ENCODE results near the gene MT2A. TPM values are rescaled to one million over a fixed set of nuclear protein-coding genes. Genes with fewer than 3 reads are reported as not detected.
A peak's percentile ranks its signal among the peaks of the same experiment; 100 is the strongest.
"Not testable (repeated sequence)": the region's sequence is repeated elsewhere in the genome, so short reads cannot be mapped to it uniquely, and the experiment has no call there.

MT2A gene
- total RNA-seq, 4 donors from 2014 or later: 42.8 to 285 (median 54.6) TPM

DNA sequence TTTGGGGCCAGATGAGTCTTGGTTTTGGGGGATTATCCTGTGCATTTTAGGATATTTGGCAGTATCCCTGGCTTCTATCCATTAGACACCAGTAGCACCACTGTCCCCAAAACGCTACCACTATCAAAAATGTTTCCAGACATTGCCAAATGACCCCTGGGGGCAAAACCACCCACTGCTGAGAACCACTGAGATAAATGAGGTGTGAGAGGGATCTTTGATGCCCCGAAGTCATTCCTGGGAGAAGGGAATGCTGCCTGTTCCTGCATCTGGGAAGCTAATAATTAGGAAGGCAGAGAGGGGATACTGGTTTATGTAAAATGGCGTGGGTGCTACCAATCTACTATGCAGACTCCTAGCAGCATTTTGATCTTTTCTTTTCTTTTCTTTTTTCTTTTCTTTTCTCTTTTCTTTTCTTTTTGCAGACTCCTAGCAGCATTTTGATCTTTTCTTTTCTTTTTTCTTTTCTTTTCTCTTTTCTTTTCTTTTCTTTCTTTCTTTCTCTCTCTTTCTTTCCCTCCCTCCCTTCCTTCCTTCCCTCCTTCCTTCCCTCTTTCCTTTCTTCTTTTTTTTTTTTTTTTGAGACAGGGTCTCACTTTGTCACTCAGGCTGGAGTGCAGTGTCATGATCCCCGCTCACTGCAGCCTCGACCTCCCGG lies 27.9 kb upstream of the MT2A start:
- no peaks in the 10 kb centered on the region for H3K9me3 ChIP-seq
- WGBS, 2 donors: 86 to 90% methylated on average over 6 of the region's 6 CpGs
- no peak overlapping the region for H3K4me3 ChIP-seq (replicated peaks in 1 of 3)
- H3K4me1 ChIP-seq: no peaks in the 10 kb centered on the region
- no peak overlapping the region for H3K27ac ChIP-seq
- H3K27me3 ChIP-seq: no peaks in the 10 kb centered on the region
- intact Hi-C loops (cut with DNase I): no loop called here
- no peak for TF ChIP-seq POLR2A (IDR thresholded peaks at IDR 0.05)
- TF ChIP-seq, protein P1, sequence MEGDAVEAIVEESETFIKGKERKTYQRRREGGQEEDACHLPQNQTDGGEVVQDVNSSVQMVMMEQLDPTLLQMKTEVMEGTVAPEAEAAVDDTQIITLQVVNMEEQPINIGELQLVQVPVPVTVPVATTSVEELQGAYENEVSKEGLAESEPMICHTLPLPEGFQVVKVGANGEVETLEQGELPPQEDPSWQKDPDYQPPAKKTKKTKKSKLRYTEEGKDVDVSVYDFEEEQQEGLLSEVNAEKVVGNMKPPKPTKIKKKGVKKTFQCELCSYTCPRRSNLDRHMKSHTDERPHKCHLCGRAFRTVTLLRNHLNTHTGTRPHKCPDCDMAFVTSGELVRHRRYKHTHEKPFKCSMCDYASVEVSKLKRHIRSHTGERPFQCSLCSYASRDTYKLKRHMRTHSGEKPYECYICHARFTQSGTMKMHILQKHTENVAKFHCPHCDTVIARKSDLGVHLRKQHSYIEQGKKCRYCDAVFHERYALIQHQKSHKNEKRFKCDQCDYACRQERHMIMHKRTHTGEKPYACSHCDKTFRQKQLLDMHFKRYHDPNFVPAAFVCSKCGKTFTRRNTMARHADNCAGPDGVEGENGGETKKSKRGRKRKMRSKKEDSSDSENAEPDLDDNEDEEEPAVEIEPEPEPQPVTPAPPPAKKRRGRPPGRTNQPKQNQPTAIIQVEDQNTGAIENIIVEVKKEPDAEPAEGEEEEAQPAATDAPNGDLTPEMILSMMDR (IDR thresholded peaks at IDR 0.05): no peak
- H3K36me3 ChIP-seq: no peaks in the 10 kb centered on the region
- no peak for DNase-seq

DNA sequence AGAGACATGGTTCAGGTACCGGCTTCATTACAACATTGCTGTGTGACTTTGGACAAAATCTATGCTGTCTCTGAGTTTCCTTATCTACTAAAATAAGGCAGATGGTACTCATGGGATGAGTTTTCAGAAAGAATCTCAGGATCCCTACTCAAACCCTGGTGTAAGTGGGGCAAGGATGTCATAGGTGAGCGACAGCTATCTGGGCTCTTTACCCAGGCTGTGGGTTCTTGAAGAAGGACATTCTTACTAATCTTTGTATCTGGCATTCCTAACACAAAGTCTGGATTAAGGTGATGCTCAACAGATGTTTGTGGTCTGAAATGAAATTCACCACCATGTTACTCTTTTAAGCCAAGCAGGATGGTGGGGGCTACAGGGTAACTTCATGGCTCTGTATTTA lies 25.5 kb upstream of the MT2A start:
- H3K4me3 ChIP-seq (replicated peaks in 1 of 3); intact Hi-C loops (cut with DNase I); H3K27ac ChIP-seq; H3K9me3 ChIP-seq; DNase-seq; H3K4me1 ChIP-seq; H3K27me3 ChIP-seq; H3K36me3 ChIP-seq: not testable (repeated sequence)
- 93 to 97% methylated on average over 2 of the region's 2 CpGs for WGBS, 2 donors

DNA sequence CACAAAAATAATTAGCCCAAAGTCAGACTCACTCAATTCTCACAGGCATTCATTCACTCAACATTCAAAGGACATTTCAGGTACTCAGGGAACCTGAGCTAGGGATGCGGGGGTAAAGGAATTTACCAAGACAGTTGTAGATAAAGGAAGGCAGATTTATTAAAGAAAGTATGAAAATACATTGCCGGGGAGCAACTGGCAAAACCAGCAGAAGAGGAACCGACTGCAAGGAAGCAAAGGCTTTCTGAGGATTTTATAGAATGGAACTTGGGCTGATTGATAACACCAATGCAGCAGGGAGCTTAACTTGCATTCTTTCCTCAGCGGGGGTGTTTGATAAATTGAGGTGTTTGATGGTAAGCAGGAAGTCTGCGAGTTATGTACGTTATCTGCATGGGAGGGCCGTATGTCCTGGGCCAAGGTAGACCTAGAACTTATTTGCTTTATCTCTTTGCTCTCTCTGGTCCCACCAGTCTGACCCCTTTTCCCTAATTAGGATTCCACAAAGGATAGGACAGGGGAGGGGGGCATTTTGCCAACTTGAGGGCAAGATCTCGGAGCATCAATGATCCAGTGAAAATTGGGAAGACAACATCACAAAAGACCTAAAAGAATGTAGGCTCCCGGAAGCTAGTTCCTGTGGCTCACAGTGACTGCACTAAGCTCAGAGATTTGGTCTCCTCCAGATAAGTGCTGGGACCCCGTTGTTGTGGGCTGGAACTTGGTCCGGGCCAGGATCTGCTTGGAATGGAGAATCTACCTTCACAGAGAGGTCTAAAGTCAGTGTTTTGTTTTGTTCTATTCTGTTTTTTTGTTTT lies 24.8 kb upstream of the MT2A start:
- Histone ChIP-seq H3K9me3 (no peaks in the 10 kb centered on the region), H3K27me3 (no peaks in the 10 kb centered on the region), H3K4me3 (replicated peaks in 1 of 3) (no peak overlapping the region), H3K36me3 (no peaks in the 10 kb centered on the region), H3K27ac (no peak overlapping the region), H3K4me1 (no peaks in the 10 kb centered on the region)
- 71 to 72% methylated on average over 11 of the region's 11 CpGs for WGBS, 2 donors
- DNase-seq: no peak
- TF ChIP-seq POLR2A (IDR thresholded peaks at IDR 0.05): no peak
- TF ChIP-seq, protein P1 (IDR thresholded peaks at IDR 0.05): no peak
- intact Hi-C loops (cut with DNase I): no loop called here

DNA sequence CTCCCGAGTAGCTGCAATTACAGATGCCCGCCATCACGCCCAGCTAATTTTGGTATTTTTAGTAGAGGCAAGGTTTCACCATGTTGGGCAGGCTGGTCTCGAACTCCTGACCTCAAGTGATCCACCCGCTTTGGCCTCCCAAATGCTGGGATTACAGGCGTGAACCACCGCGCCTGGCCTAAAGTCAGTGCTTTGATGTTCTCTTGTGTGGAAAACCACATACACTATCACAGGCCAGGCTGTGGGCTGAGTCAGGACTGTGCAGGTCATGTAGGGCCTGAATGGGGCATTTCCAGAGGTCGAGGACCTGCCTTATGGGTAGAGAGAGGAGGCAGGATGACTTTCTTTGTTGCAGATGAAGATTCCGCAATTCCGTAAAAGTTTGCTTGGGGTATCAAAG lies 24.1 kb upstream of the MT2A start:
- no peak overlapping the region for H3K27ac ChIP-seq
- no peaks in the 10 kb centered on the region for H3K27me3 ChIP-seq
- intact Hi-C loops (cut with DNase I): no loop called here
- H3K9me3 ChIP-seq: no peaks in the 10 kb centered on the region
- TF ChIP-seq POLR2A (IDR thresholded peaks at IDR 0.05): no peak
- TF ChIP-seq, protein P1 (IDR thresholded peaks at IDR 0.05): no peak
- H3K4me1 ChIP-seq: peaks cover 0 to 4% of the 10 kb centered on the region in 2 donors
- no peak overlapping the region for H3K4me3 ChIP-seq (replicated peaks in 1 of 3)
- no peak for DNase-seq
- 80 to 88% methylated on average over 11 of the region's 11 CpGs for WGBS, 2 donors
- no peaks in the 10 kb centered on the region for H3K36me3 ChIP-seq

DNA sequence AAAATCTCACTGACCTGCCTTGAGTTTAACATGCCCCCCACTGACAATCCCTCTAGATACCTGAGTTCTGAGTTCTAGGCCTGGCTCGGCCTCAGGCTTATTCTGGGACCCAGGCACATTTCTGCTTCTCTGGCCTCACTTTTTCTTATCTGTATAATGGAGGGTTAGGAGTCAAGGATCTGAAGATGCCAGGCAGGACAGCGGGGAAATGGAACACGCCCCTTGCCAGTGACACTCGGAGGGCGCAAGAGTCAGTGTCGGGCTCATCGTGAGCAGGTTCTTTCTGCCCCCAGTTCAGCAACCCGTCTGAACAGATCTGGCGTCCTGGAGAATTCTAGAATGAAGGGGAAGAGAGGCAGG lies 19.6 kb upstream of the MT2A start:
- H3K27ac ChIP-seq: no peak overlapping the region
- WGBS, 2 donors: 36 to 49% methylated on average over 9 of the region's 9 CpGs
- no peaks in the 10 kb centered on the region for H3K36me3 ChIP-seq
- no peak for DNase-seq
- no peaks in the 10 kb centered on the region for H3K27me3 ChIP-seq
- intact Hi-C loops (cut with DNase I): no loop called here
- no peaks in the 10 kb centered on the region for H3K9me3 ChIP-seq
- peak overlapping the region in 1 of 3 donors; percentile 12 for H3K4me3 ChIP-seq (replicated peaks in 1 of 3)
- H3K4me1 ChIP-seq: peaks cover 0 to 8% of the 10 kb centered on the region in 2 donors
- TF ChIP-seq POLR2A (IDR thresholded peaks at IDR 0.05): no peak
- TF ChIP-seq, protein P1 (IDR thresholded peaks at IDR 0.05): no peak
